Activated T-cell treated with anti-CD3 and anti-CD28 coated beads, Interleukin-2, amount 50 U/mL, for 1 hour (primary cell): ENCODE measurements around the gene PCDHGA5.
"Not testable (repeated sequence)": the region's sequence is repeated elsewhere in the genome, so short reads cannot be mapped to it uniquely, and the experiment has no call there.

Source experiments
- DNase-seq: peaks from one replicate; pipeline ENCODE4 v3.0.0-alpha.2; 2020

Gene PCDHGA5

GRCh38 chr5:141354900-141355469 lies 9.0 kb upstream of the PCDHGA5 start, which contains the start of gene PCDHGA4:
TSS of gene PCDHGA4 (plus strand) at chr5:141355021. CDS start at chr5:141355108, 87 bp downstream.
- DNase-seq: no peak

GRCh38 chr5:141355641-141356040 lies 8.3 kb upstream of the PCDHGA5 start:
- DNase-seq: no peak

DNA sequence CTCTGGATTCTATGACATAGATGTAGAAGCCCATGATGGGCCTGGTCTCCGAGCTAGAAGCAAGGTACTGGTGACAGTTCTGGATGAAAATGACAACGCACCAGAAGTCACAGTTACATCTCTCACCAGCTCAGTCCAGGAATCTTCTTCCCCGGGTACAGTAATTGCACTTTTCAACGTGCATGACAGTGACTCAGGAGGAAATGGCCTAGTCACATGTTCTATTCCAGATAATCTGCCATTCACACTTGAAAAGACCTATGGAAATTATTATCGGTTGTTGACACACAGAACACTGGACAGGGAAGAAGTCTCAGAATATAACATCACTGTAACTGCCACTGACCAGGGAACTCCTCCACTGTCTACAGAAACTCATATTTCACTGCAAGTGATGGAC lies 7.8 kb upstream of the PCDHGA5 start:
- no peak for DNase-seq

GRCh38 chr5:141356950-141357349 lies 7.0 kb upstream of the PCDHGA5 start:
- DNase-seq: no peak

DNA sequence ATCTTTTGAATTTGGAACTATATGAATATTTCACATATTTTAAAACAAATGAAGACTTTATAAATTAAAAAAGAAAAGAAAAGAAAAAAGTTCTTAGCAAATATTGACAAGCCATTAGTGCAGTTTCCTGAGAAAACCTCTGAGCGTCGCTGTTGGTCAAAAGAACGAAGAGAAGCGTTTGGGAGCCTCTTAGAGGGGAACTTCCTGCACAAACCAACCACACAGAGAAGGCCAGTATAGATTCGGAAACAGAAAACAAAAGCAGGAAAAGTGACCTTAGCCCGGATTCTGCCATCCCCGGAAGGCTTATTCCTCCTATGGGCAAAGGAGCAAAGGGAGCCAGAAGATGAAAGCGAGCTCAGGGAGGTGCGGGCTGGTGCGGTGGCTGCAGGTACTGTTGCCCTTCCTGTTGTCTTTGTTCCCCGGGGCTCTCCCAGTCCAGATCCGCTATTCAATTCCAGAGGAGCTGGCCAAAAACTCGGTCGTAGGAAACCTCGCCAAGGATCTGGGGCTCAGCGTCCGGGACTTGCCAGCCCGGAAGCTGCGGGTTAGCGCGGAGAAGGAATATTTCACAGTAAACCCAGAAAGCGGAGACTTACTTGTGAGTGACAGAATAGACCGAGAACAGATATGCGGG lies 4.1 kb upstream of the PCDHGA5 start, which contains the start of gene PCDHGB2:
TSS of gene PCDHGB2 (plus strand) at position 205 of the 637 bp plus-strand sequence. CDS start at position 347, 142 bp downstream.
- DNase-seq: no peak

DNA sequence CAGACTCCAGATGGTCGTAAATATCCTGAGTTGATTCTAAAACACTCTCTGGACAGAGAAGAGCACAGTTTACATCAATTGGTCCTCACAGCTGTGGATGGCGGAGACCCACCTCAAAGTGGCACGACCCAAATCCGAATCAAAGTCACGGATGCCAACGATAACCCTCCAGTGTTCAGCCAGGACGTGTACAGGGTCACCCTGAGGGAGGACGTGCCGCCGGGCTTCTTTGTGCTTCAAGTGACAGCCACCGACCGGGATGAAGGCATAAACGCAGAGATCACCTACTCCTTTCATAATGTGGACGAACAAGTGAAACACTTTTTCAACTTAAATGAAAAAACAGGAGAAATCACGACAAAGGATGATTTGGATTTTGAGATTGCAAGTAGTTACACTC lies 3.3 kb upstream of the PCDHGA5 start:
- no peak for DNase-seq

DNA sequence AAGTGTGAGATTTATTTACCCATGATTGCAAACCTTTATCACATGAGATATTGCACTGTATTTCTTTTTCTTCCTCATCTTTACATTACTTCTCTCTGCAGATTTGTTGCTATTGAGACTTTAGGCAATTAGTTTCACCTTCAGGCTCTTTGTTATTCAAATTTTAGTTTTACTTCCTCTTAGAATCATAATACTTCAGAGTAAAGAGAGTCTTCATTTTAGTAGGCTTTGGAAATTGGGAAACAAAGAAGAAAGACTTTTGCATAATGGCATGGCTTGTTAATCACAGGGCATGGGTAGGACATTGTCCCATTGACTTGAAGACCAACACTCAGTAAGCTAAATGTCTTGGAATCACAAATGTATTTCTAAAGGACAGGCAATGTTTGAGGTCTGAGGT lies 1.2 kb upstream of the PCDHGA5 start:
- DNase-seq: no peak

GRCh38 chr5:141366016-141366896 lies 2.3 kb downstream of the PCDHGA5 start:
- DNase-seq: no peak

- no peak for DNase-seq
These were observed 6.3 kb downstream of the PCDHGA5 start, which contains the start of gene PCDHGB3 for GRCh38 chr5:141369994-141370848. TSS of gene PCDHGB3 (plus strand) at chr5:141370242. CDS start at chr5:141370395, 153 bp downstream.

DNA sequence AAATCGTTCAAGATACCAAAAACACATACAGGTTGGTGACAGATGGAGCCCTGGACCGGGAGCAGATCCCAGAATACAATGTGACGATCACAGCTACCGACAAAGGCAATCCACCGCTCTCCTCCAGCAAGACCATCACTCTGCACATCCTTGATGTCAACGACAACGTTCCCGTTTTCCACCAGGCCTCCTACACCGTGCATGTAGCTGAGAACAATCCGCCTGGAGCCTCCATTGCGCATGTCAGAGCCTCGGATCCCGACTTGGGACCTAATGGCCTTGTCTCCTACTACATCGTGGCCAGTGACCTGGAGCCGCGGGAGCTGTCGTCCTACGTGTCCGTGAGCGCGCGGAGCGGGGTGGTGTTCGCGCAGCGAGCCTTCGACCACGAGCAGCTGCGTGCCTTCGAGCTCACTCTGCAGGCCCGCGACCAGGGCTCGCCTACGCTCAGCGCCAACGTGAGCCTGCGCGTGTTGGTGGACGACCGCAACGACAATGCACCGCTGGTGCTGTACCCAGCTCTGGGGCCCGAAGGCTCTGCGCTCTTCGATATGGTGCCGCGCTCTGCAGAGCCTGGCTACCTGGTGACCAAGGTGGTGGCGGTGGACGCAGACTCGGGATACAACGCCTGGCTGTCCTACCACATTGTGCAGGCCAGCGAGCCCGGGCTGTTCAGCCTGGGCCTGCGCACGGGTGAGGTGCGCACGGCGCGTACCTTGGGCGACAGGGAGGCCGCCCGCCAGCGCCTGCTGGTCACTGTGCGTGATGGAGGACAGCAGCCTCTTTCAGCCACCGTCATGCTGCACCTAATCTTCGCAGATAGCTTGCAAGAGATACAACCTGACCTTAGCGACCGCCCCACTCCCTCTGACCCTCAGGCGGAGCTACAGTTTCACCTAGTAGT lies 7.9 kb downstream of the PCDHGA5 start:
- no peak for DNase-seq

- no peak for DNase-seq
These were observed 9.8 kb downstream of the PCDHGA5 start, which contains the start of gene PCDHGA6 for GRCh38 chr5:141373673-141374317. TSS of gene PCDHGA6 (plus strand) at chr5:141373891. CDS start at chr5:141374084, 193 bp downstream.

- no peak for DNase-seq
These were observed 10.7 kb downstream of the PCDHGA5 start for GRCh38 chr5:141374627-141375026.

DNA sequence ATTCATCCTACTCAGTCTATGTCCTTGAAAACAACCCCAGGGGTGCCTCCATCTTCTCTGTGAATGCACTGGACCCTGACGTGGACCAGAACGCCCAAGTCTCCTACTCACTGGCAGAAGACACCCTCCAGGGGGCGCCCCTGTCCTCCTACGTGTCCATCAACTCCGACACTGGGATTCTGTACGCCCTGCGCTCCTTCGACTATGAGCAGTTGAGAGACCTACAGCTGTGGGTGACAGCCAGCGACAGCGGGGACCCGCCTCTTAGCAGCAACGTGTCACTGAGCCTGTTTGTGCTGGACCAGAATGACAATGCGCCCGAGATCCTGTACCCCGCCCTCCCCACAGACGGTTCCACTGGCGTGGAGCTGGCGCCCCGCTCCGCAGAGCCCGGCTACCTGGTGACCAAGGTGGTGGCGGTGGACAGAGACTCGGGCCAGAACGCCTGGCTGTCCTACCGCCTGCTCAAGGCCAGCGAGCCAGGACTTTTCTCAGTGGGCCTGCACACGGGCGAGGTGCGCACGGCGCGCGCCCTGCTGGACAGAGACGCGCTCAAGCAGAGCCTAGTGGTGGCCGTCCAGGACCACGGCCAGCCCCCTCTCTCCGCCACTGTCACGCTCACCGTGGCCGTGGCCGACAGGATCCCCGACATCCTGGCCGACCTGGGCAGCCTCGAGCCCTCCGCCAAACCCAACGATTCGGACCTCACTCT lies 11.6 kb downstream of the PCDHGA5 start:
- not testable (repeated sequence) for DNase-seq

GRCh38 chr5:141382469-141383294 lies 18.7 kb downstream of the PCDHGA5 start, which contains the start of gene PCDHGA7:
TSS of gene PCDHGA7 (plus strand) at chr5:141382742. CDS start at chr5:141382900, 158 bp downstream.
- DNase-seq: no peak

- no peak for DNase-seq
These were observed 19.4 kb downstream of the PCDHGA5 start for GRCh38 chr5:141383345-141383744.

DNA sequence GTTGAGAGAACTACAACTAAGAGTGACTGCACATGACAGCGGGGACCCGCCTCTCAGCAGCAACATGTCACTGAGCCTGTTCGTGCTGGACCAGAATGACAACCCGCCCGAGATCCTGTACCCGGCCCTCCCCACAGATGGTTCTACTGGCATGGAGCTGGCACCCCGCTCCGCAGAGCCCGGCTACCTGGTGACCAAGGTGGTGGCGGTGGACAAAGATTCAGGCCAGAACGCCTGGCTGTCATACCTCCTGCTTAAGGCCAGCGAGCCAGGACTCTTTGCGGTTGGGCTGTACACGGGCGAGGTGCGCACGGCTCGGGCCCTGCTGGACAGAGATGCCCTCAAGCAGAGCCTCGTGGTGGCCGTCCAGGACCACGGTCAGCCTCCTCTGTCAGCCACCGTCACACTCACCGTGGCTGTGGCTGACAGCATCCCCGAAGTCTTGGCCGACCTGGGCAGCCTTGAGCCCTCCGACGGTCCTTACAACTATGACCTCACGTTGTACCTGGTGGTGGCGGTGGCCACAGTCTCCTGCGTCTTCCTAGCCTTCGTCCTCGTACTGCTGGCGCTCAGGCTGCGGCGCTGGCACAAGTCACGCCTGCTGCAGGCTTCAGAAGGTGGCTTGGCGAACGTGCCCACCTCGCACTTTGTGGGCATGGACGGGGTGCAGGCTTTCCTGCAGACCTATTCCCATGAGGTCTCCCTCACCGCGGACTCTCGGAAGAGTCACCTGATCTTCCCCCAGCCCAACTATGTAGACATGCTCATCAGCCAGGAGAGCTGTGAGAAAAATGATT lies 20.7 kb downstream of the PCDHGA5 start:
- DNase-seq: no peak

- not testable (repeated sequence) for DNase-seq
These were observed 23.8 kb downstream of the PCDHGA5 start, which contains the start of gene PCDHGB4 for GRCh38 chr5:141387557-141388311. TSS of gene PCDHGB4 (plus strand) at chr5:141387698. CDS start at chr5:141387885, 187 bp downstream.
